ENCODE results near the gene EIF4EBP3. TPM values are rescaled to one million over a fixed set of nuclear protein-coding genes. Genes with fewer than 3 reads are reported as not detected.

EIF4EBP3 gene
- total and polyA plus RNA-seq, 9 of the 15 experiments (the other 6 are each of a cell fraction or from before 2014, with no cell fraction given): 1.3 to 7.5 (median 3.8) TPM

DNA sequence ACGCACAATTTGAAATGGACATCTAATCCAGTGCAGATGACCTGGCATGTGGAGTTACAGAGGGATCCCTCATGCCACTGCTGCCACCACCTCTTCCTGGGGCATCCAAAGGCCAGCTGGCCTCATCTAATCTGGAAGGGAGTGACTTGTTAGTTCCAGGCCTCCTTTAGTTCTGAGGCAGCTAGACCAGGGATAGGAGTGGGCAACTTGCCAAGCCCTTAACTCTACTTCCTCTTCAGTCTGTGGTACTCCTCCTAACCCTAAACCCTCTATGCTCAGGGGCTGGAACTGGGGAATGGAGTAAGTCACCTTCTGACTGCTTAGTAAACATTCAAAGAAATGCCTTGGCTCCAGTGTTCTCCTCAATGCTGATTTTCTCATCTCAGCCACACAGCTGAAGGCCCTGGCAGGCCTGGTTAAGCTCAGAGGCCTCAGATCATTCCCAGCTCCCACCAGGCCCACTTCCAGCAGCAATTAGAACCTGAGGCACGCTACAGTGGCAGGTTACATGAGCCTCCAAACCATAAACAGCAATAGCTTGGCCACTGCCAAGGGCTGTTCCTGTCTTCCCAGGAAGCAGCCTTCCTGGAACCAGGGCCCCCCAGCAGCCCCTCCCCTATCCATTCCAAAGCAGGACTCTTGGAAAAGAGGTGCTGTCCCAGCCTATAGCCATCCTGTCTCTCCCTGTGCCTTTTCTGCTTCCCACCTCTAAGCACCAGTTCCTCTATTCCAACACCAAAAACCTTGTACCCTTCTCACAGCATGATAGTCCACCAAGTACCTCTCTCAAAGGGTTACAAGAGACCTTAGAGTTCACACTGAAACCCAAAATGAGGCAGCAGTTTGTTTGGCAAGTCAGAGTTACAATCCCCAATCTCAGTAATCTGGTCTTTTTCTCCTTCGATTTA, 2.0 kb downstream of the EIF4EBP3 start (continued):
- no peak for TF ChIP-seq FOXP1 (CRISPR knock-in tag; IDR thresholded peaks at IDR 0.05)
- no peak for TF ChIP-seq ELF2 (CRISPR knock-in tag; IDR thresholded peaks at IDR 0.05)
- TF ChIP-seq CHD4 (IDR thresholded peaks at IDR 0.05; ENCODE audit: insufficient read depth, insufficient replicate concordance, low read depth, low read length, poor library complexity, severe bottlenecking): no peak
- no peak for TF ChIP-seq ZNF274 (IDR thresholded peaks at IDR 0.05; ENCODE audit: borderline replicate concordance, low read depth, low read length)
- TF ChIP-seq ARID1B (IDR thresholded peaks at IDR 0.05): no peak
- TF ChIP-seq, protein P1, sequence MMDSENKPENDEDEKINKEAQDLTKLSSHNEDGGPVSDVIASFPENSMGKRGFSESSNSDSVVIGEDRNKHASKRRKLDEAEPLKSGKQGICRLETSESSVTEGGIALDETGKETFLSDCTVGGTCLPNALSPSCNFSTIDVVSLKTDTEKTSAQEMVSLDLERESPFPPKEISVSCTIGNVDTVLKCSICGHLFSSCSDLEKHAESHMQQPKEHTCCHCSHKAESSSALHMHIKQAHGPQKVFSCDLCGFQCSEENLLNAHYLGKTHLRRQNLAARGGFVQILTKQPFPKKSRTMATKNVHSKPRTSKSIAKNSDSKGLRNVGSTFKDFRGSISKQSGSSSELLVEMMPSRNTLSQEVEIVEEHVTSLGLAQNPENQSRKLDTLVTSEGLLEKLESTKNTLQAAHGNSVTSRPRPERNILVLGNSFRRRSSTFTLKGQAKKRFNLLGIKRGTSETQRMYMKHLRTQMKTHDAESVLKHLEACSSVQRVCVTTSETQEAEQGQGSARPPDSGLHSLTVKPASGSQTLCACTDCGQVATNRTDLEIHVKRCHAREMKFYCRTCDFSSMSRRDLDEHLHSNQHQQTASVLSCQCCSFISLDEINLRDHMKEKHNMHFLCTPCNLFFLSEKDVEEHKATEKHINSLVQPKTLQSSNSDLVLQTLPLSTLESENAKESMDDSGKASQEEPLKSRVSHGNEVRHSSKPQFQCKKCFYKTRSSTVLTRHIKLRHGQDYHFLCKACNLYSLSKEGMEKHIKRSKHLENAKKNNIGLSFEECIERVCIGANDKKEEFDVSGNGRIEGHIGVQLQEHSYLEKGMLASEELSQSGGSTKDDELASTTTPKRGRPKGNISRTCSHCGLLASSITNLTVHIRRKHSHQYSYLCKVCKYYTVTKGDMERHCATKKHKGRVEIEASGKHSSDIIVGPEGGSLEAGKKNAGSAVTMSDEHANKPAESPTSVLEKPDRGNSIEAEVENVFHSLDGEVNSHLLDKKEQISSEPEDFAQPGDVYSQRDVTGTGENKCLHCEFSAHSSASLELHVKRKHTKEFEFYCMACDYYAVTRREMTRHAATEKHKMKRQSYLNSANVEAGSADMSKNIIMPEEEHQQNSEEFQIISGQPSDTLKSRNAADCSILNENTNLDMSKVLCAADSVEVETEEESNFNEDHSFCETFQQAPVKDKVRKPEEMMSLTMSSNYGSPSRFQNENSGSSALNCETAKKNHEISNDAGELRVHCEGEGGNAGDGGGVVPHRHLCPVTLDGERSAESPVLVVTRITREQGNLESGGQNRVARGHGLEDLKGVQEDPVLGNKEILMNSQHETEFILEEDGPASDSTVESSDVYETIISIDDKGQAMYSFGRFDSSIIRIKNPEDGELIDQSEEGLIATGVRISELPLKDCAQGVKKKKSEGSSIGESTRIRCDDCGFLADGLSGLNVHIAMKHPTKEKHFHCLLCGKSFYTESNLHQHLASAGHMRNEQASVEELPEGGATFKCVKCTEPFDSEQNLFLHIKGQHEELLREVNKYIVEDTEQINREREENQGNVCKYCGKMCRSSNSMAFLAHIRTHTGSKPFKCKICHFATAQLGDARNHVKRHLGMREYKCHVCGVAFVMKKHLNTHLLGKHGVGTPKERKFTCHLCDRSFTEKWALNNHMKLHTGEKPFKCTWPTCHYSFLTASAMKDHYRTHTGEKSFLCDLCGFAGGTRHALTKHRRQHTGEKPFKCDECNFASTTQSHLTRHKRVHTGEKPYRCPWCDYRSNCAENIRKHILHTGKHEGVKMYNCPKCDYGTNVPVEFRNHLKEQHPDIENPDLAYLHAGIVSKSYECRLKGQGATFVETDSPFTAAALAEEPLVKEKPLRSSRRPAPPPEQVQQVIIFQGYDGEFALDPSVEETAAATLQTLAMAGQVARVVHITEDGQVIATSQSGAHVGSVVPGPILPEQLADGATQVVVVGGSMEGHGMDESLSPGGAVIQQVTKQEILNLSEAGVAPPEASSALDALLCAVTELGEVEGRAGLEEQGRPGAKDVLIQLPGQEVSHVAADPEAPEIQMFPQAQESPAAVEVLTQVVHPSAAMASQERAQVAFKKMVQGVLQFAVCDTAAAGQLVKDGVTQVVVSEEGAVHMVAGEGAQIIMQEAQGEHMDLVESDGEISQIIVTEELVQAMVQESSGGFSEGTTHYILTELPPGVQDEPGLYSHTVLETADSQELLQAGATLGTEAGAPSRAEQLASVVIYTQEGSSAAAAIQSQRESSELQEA (IDR thresholded peaks at IDR 0.05; ENCODE audit: low read depth): no peak
- TF ChIP-seq HDAC8 (tag; IDR thresholded peaks at IDR 0.05): no peak
- TF ChIP-seq, protein P2, sequence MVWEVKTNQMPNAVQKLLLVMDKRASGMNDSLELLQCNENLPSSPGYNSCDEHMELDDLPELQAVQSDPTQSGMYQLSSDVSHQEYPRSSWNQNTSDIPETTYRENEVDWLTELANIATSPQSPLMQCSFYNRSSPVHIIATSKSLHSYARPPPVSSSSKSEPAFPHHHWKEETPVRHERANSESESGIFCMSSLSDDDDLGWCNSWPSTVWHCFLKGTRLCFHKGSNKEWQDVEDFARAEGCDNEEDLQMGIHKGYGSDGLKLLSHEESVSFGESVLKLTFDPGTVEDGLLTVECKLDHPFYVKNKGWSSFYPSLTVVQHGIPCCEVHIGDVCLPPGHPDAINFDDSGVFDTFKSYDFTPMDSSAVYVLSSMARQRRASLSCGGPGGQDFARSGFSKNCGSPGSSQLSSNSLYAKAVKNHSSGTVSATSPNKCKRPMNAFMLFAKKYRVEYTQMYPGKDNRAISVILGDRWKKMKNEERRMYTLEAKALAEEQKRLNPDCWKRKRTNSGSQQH (CRISPR knock-in tag; IDR thresholded peaks at IDR 0.05): 0 out of 2 replicates have a peak, but pooled peaks have one; percentile 39
- TF ChIP-seq, protein P3, sequence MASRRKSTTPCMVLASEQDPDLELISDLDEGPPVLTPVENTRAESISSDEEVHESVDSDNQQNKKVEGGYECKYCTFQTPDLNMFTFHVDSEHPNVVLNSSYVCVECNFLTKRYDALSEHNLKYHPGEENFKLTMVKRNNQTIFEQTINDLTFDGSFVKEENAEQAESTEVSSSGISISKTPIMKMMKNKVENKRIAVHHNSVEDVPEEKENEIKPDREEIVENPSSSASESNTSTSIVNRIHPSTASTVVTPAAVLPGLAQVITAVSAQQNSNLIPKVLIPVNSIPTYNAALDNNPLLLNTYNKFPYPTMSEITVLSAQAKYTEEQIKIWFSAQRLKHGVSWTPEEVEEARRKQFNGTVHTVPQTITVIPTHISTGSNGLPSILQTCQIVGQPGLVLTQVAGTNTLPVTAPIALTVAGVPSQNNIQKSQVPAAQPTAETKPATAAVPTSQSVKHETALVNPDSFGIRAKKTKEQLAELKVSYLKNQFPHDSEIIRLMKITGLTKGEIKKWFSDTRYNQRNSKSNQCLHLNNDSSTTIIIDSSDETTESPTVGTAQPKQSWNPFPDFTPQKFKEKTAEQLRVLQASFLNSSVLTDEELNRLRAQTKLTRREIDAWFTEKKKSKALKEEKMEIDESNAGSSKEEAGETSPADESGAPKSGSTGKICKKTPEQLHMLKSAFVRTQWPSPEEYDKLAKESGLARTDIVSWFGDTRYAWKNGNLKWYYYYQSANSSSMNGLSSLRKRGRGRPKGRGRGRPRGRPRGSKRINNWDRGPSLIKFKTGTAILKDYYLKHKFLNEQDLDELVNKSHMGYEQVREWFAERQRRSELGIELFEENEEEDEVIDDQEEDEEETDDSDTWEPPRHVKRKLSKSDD (conservative IDR thresholded peaks at IDR 0.05; ENCODE audit: low read length): no peak
- 0 out of 2 replicates have a peak, but pooled peaks have one; percentile 56 for TF ChIP-seq NR2F6 (CRISPR knock-in tag; IDR thresholded peaks at IDR 0.05)
- no peak for TF ChIP-seq SMARCE1 (IDR thresholded peaks at IDR 0.05)
- no peak for TF ChIP-seq ETV6 (IDR thresholded peaks at IDR 0.05; ENCODE audit: borderline replicate concordance in 1 of 2, low read depth in 2 of 2, low read length in 1 of 2)
- TF ChIP-seq ETV6 (CRISPR knock-in tag; IDR thresholded peaks at IDR 0.05; ENCODE audit: borderline replicate concordance): no peak
- no peak for TF ChIP-seq ILK (tag; IDR thresholded peaks at IDR 0.05; ENCODE audit: borderline replicate concordance, low read depth)
